Measurements from ENCODE around the gene PSMD8.

- TF ChIP-seq POLR2AphosphoS5 (IDR thresholded peaks at IDR 0.05): no peak
- no peak for TF ChIP-seq CTCF (IDR thresholded peaks at IDR 0.05)
Observed at GRCh38 chr19:38370299-38370698, 4.1 kb upstream of the PSMD8 start.

Data from transverse colon (tissue), 4 donors.